Measurements from ENCODE around the gene WASL. TPM values are rescaled to one million over a fixed set of nuclear protein-coding genes. Genes with fewer than 3 reads are reported as not detected.

Gene WASL
- total RNA-seq, 2 experiments from 2014 or later = 4.4 to 6.3 TPM

- Histone ChIP-seq H3K4me2 (ENCODE audit: low read length) (no peak overlapping the region), H3K79me2 (ENCODE audit: insufficient read depth, low read depth, low read length) (no peaks in the 10 kb centered on the region), H3K9me3 (ENCODE audit: low read length) (no peaks in the 10 kb centered on the region), H3K4me3 (ENCODE audit: low read depth, low read length, poor library complexity, severe bottlenecking) (no peak overlapping the region), H3K9me2 (ENCODE audit: insufficient read depth, low read length) (no peaks in the 10 kb centered on the region), H3K27ac (ENCODE audit: low read depth, low read length, poor library complexity, severe bottlenecking) (no peak overlapping the region), H3K4me1 (ENCODE audit: insufficient read depth, low read length, poor library complexity, severe bottlenecking) (no peaks in the 10 kb centered on the region), H4K20me1 (ENCODE audit: insufficient read depth, low read length) (no peaks in the 10 kb centered on the region), H3K36me3 (ENCODE audit: insufficient read depth, low read length) (no peaks in the 10 kb centered on the region), H2AFZ (ENCODE audit: low read length) (no peak overlapping the region)
- no peak for DNase-seq (ENCODE audit: low spot score)
- TF ChIP-seq EZH2phosphoT487 (IDR thresholded peaks at IDR 0.05; ENCODE audit: borderline replicate concordance, low read depth, low read length) = no peak
- TF ChIP-seq CTCF (conservative IDR thresholded peaks at IDR 0.05; ENCODE audit: low read length) = no peak
- no TSS peak for BruUV-seq (replicated peaks)
- CTCF ChIA-PET (ENCODE audit: unreplicated experiment) = no interaction called here
- intact Hi-C loops (cut with micrococcal nuclease; ENCODE audit: unreplicated experiment) = no loop called here
- POLR2A ChIA-PET = no interaction called here
Measured at GRCh38 chr7:123792547-123792946, 43.7 kb upstream of the WASL start.

- DNase-seq (ENCODE audit: low spot score) = no peak
- no TSS peak for BruUV-seq (replicated peaks)
Measured at GRCh38 chr7:123791001-123791400, 42.2 kb upstream of the WASL start.

More at GRCh38 chr7:123791001-123791400, 42.2 kb upstream of the WASL start:
- Histone ChIP-seq H3K79me2 (ENCODE audit: insufficient read depth, low read depth, low read length) (no peaks in the 10 kb centered on the region), H3K4me3 (ENCODE audit: low read depth, low read length, poor library complexity, severe bottlenecking) (no peak overlapping the region), H3K36me3 (ENCODE audit: insufficient read depth, low read length) (no peaks in the 10 kb centered on the region), H2AFZ (ENCODE audit: low read length) (no peak overlapping the region), H3K9me3 (ENCODE audit: low read length) (no peaks in the 10 kb centered on the region), H3K27ac (ENCODE audit: low read depth, low read length, poor library complexity, severe bottlenecking) (no peak overlapping the region), H3K9me2 (ENCODE audit: insufficient read depth, low read length) (no peaks in the 10 kb centered on the region), H3K4me1 (ENCODE audit: insufficient read depth, low read length, poor library complexity, severe bottlenecking) (no peaks in the 10 kb centered on the region), H3K4me2 (ENCODE audit: low read length) (no peak overlapping the region), H4K20me1 (ENCODE audit: insufficient read depth, low read length) (no peaks in the 10 kb centered on the region)
- ChIA-PET POLR2A (interaction anchor here (0.7 kb wide), 1 partner anchor 785 kb away, joined by 4 read pairs; no protein-coding TSS in a partner anchor), CTCF (ENCODE audit: unreplicated experiment) (no interaction called here)
- intact Hi-C loops (cut with micrococcal nuclease; ENCODE audit: unreplicated experiment) = no loop called here
- TF ChIP-seq CTCF (conservative IDR thresholded peaks at IDR 0.05; ENCODE audit: low read length) (no peak), EZH2phosphoT487 (IDR thresholded peaks at IDR 0.05; ENCODE audit: borderline replicate concordance, low read depth, low read length) (no peak)
